Muscle of back (tissue), 11 donors: ENCODE results near the gene THSD7A. TPM values are rescaled to one million over a fixed set of nuclear protein-coding genes. Genes with fewer than 3 reads are reported as not detected.

Experiments
- DNase-seq, 3 donors: peaks; one replicate each; pipeline versions ENCODE4 v3.0.0 to v3.0.0-alpha.2; 2013
- polyA plus RNA-seq, 10 donors: library from polyadenylated mRNA; unstranded; fragments of 120-200 nt; gene quantifications; one replicate each; pipeline ENCODE4 v1.2.1, GENCODE V29; 2013; ENCODE audit not compliant: insufficient read length in 10 of 10

THSD7A gene
- polyA plus RNA-seq, 10 donors: 2.9 to 7.8 (median 4.6) TPM

DNA sequence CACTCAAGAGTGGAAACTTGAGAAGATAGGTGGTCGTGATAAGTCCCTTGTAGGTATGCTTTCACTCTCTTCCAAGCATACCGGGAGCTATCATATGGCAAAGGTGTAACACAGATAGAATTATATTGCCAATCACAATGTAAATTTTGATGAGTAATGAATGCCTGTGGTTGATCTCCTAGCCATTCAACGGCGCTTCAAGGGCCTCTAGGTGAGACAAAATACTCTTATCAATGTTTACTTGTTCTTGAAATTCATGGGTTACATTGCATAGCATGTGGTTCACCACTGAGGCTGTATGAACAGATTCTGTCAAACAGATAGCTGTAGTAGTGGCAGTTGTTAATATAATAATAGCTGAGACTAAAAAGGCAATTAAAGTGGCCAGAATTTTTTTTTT lies 82.4 kb downstream of the THSD7A start:
- no peak for DNase-seq

DNA sequence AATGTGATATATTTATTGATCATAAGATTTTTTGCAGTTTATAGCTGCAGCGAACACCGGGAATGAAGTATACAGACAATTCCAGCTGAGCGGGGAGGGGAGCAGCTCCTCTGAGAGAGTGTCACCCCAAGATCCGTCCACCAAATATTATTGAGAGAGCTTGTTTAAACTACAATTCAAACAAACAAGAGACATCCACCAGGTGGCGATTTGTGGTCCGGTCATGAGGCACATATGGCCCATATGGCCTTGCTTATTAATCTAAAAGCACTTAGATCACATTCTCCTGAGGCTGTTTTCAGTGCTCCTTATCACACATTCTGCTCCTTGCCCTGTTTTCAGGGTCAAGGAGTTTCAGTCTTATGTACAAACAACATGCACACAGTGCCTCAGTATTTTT lies 83.1 kb downstream of the THSD7A start:
- no peak for DNase-seq

DNA sequence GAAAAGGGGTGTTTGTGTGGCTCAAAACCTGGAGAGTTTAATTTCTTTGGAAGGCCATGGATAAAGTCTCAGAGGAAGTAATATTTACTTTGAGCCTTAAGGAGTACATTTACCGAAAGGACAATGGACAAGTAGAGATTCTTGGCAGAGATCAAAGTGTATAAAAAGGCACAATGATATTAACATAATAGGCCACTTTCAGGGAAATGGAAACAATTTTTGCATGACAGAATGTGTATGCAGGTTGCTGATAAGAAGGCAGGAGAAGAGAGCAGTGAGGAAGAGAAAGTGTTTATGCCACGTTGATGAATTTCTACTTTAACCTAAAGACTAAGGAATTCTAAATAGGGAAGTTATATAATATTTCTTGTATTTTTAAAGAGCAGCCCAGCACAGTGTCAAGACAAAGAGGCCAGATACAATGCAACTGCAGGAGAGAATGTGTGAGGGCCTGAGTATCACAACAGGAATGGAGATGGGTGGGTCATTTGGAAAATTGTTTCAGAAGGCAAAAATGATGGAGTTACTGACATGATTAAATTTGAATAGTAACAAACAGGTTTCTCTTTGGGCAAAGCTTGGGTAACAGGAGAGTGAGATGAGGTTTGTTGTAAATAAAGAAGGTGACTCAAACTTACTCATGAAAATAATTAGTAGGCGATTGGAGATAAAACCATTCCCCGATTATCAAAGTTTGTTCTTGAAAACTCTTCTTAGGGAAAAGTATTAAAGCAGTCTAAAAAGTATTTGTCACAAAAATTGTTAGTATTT lies 84.1 kb downstream of the THSD7A start:
- DNase-seq: no peak

DNA sequence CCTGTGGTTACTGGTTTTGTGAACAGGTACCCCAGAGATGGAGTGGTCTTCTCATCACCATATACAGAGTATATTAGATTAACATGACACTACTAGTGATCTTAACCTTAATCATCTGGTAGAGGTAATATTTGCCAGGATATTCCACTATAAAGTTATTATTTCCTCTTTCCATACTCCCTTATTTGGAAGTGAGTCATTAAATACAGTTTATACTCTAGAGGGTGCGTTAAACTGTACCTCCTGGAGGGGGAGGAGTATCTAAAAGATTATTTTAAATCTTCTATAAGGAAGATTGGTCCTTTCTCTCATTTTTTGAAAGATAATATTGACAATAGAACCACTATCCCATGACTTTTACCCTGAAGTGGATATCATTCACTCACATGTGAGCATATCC lies 85.4 kb downstream of the THSD7A start:
- no peak for DNase-seq

DNA sequence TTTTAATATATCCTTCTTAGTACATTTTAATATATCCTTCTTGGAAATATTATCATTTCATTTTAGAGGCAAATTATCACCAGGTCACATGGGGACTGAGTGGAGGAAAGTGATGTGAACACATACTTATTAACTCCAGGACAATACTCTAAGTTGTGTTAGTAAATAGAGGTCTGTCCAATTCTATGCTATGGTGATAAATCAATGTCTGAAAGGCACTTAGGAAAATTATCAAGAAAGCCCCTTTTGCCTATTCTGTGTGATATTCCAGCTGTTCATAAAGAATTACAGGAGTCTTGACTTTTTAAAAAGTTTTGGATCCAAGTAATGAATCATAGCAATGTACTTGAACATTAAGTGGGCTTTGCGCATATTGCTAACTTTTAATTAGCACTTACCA lies 88.5 kb downstream of the THSD7A start:
- DNase-seq: no peak

DNA sequence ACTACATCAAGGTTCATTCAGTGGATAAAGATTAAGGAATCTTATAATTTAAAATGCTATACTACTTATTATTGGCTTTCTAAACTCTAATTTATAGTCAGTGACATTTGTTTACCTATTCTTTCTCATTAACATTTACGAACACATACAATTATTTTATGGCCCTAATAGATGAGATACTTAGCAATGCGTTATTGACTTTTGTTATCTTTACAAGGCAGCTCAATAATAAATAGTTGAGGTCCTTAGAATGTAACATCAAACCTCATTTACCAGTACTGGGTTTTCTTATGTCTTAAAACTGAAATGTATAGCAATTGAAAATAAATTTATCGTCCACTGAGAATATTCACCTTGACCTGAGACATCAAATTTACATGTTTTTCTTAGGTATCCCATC lies 89.0 kb downstream of the THSD7A start:
- no peak for DNase-seq

DNA sequence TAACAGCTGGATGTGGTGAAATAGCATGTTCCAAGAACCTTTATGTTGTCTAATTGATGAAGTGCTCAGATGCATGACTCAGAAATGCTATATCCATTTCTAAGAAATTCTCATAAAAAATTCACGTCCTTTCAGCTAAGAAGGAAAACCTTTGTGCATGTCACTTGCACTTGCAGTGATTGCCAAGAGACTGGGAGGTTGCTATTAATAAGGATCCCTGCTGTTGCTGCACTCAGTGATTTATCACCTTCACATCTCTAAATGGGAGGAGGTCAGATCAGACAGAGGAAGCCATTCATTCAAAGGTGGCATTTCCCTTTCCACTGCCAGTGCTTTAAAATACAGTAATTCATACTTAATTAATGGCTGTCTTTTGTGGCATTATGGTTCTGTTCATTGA lies 89.5 kb downstream of the THSD7A start:
- DNase-seq: peak in 1 of 3 donors; percentile 9

DNA sequence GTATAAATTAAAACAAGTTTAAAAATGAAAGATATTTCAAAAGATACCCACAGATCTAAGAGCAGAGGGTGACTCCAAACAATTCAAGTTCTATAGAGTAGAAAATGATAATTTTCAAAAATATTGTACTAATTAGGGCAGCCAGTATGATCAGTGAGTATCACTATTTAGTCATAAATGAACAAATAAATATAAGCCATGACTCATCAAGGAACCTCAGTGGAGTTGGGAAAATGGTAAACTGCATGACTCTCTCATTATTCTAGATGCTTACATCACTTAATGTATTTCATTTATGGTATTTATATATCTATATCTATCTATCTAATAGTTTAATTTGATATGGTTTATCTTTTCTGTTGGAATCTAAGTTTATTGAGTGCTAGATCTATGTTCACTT lies 94.3 kb downstream of the THSD7A start:
- DNase-seq: no peak

DNA sequence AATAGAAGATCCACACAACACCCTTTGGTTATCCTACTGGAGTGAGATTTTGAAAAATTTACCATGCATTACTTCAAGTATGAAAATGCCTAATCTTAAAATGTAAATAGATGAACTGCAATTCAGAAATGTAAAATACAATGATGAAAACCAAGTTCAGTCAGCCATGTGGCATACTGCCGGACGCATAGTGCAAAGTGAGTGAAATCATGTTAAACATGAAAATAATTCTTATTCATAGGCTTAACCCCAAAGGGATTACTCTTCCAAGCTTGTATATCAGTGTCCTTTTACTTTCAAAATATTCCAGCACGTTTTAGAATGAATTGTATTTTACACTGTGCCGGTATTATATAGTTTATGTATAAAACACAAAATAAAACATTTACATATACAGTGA lies 99.8 kb downstream of the THSD7A start:
- no peak for DNase-seq

DNA sequence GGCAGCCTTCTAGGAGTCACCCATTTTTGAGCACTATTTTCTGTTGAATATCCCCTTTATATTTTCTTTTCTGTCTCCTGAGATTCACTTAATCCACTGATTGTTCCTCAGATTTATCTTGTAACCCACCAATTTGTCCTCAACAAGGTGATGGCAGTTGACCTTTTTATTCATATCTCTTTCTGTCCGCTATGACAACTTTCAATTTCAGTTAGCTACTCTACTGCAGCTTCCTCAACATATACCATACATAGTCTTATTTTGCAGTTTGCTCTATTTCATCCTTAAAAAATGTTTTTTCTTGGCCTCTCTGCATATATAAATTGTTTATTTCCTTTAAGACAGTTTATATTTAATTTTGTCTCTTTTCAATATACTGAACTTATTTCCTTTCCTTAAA lies 101.3 kb downstream of the THSD7A start:
- no peak for DNase-seq

DNA sequence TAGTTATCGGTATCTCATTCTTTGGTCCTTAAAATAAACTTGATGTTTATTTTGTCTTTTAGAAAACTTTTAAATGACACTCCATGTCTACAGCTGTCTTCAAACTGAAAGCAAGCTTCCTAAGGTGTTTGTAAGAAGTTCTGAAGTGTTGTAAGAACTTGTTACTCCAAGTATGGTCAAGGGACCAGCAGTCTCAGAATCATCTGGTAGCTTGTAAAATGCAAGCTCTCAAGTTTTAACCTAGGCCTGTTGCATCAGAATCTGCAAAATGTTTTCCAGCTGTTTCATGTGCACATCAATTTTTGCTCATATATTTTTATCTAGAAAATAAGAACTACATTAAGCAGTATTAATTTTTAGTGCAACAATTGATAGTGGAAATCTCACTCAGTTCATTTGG lies 104.1 kb downstream of the THSD7A start:
- DNase-seq: peak in 2 of 3 donors; percentile 24 to 41

DNA sequence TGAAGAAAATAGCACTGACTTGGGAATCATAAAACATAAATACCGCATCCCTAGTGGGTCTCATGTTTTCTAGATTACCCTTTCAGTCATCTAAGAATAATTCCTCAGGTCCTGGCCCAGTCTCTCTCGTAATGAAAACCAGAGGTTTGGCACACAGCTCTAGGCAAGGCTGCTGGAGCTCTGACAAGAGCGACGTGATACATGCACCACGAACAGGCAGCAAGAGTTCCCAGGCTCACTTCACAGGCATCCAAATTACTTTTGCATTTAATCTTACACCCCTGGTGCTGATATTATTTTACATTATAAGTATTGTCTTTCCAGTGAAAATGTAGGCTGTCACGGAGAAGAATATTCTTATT lies 105.2 kb downstream of the THSD7A start:
- DNase-seq: peak; percentile 83 to 91 (median 88)

DNA sequence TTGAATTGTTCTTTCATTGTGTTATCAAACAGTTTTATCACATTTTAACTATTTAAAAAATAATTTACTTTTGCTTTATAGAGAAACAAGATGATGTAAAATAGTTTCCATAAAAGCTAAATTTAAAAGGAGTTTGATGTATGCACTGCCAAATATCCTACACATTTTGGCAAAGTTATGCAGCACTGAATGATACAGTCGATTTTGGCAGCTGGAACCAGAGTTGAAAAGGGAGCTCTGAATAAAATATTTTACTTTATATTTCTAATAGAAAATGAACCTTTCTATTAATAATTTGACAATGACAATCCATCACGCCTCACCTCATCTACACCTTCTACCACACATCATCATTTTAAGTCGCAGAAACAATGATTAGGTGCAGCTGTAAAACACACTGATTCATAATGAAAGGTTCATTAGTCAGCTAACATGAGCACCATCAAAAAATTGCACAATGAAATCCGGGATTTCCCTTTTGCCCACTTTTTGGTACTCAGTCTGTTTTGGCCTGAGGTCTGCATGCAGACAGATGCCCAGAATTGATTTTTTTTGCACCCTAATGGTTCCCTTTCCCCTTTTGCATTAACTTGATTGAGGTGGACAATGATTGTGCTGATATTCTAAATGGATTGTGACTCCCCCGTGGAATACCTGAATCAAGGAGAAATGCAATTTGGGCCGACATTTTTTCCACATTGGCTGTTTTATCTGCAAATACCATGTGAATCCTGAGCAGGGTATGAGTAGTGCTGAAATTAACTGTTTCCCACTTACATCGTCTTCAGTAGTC lies 105.8 kb downstream of the THSD7A start:
- peak; percentile 47 to 81 (median 59) for DNase-seq

DNA sequence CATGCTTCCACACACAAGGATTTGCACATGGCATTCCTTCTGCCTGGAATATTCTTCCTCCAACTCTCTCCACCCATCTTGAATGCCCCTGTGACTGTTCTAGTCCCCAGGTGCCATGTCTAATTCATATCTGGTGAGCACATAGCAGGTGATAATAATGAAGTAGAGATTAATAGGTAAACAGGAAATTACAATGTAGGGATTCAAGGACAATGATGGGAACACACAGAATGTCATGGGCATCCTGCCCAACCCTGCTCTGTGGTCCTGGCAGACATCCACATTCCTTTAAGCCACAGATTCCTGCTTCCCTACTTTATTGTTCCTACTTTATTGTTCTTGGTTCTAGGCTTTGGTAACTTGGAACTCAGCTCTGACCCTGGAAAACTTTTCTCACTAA lies 115.8 kb downstream of the THSD7A start:
- peak in 1 of 3 donors; percentile 45 for DNase-seq

DNA sequence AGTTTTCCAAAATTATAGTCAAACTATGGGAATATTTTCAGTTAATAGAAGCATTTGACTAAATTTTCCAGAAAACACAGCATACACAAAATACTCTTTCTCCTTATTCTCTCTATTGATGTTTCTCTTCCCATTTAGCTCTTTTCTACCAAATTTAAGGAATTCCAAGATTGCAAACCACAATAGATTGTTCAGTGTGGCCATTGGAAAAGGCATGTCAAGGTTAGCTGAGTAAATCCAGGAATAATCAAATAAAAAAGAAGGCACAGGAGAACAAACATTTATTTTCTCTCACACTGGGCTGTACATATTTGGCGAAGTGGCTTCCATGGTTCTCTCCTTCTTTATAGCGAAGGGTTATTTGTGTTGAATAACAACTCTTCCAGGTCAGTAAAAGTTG lies 117.3 kb downstream of the THSD7A start:
- no peak for DNase-seq

DNA sequence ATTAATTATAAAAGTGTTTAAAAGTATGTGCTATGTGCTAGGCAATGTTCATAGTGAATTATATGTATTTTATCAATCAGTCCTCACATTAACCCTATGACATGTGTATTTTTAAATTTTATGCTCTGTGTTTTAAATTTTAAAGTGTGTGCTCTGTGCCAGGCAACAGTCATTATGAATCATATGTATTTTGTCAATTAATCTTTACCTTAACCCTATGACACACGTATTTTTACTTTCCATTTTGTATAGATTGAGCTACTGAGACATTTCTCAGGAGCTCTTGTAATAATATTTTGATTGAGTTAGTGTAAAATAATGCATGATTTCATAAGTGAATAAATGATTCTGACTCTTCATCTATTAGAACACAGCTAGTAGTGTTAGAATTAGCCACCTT lies 117.8 kb downstream of the THSD7A start:
- no peak for DNase-seq

DNA sequence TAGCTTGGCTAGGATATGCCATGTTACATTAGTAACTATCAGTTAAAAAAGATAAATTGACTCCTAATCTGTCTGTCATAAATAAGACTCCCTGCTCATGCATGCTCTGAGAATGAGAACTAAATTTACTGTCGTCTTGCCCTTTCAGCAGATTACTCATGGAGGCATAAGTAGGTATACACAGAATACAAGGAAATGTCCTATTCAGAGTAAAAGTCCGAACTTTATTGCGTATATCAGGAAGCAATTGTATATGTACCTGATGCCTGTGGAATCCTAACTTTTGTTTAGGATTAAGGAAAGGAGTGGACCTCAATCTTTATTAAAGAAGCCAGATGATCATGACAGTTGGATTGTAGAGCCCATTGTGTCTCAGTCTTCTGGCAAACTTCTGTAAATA lies 118.6 kb downstream of the THSD7A start:
- DNase-seq: no peak

DNA sequence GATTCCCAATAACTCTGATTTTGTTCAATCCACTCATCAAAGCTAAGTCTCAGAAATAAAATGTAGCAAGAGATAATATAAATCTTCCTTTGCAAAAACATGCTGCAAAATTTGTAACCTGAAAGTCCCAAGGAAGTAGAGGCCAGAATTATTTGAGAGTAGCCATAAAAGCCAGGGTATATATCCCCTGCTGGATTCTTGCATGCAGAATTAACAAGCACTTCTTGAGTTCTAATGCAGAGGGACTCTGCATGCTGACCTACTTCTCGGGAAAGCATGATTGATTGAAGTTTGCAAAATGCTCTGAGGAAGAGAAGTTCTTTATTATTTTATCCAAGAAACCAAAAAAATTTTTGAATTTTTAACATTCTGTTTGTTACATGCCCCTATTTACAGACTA lies 121.6 kb downstream of the THSD7A start:
- no peak for DNase-seq

DNA sequence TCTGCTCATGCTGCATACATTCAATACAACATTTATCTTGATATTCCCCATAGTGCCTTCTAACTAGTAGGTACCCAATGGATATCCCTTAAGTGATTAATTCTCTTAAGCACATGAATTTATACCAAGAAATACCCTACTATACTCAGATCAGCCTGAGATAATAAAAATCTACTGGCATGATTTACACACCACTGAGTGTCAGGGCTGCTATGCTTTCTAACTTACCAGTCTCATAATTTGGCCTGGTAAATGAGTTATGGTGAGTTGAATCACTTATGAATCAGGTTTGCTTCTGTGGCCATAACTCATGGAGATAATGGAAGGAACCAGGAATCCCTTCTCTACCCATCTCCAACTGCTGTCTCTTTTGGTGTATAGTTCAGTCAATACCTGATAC lies 122.8 kb downstream of the THSD7A start:
- no peak for DNase-seq

DNA sequence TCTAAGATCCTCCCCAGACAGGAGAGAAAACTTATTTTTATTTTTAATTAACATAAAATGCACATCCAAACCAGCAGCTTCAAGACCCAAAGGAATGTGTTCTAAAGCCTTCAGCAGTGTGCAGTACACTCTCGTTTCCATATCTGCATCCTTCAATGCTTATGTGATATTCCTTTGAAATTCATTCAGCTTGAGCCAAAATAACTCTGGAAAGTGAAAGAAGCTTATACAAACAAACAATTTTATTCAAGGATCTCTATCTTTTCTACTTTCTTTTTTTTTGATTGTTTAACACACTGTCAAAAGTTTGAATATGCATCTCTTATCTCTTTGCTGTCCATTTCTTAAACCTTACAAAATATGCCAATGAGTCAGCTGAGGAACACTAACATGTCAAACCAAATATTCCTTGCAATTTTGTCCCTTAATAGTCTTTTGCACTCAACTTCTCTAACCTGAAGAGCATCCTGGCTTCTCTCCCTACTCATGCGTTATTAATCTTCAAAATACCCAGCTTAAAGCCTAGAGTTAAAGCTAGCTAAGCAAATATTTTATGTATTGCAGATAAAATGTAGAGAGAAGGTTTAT lies 124.3 kb downstream of the THSD7A start:
- DNase-seq: no peak

DNA sequence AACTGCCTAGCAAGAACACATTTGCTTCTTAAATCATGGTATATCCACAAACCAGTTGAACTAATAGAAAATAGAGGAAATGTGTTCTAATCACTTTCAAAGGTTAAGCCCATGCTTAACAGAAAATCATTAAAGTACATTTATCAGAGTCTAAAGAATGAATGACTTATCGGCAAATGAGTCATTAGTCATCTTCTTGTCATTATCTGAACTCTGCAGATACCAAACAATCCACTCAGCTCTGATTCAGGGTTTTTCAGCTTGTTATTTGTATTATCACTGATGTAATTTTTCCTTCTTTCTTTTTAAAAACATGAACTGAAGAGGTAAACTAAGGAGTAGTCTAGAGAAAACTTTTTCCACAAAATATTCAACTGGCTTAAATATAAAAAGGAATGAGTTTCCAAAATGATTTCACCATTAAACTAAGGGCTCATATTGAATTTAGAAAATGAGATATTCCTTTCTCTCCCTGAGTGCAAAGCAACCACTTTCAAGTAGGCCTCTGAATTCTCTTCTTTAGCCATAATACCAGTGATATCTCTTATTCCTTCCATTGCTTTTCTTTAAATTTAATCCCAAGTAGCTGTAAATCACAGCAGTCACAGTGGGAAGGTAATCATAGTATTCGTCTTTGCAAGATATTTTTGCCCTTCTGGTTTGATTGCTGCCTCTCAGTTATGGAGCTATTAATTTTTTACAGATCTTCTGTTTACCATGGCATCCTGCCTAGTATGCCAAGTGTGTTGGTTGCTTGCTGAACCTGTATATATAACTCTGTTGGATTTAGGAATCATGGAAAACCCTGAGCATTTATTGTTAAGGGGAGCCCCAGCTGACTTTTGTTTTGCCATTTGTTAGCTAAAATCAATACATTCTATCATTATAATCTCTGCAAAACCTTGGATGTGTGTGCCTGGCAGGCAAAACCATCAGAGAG lies 125.1 kb downstream of the THSD7A start:
- no peak for DNase-seq

DNA sequence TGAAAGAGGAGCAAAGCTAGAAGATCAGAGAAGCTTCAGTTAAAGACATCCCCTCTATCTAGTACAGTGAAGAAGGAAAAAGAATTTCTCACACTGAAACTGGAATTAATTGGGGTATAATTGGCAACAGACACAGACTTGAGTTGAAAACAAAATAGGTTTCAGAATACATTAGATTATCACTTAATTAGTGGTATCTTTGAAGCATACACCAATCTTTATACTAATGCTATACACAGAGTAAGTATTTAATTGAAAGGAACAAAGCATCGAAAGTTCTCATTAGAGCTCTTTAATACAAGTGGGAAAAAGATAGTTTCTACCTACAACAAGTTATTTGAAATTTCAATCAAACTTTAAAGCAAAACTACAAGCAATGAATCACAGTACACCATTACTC lies 128.2 kb downstream of the THSD7A start:
- DNase-seq: no peak
